BLaER1 treated with 17β-estradiol and CSF1 and Interleukin-3, amounts not matched to agents 10 nM and 100 nM (cell line): ENCODE results near the gene SPIRE2.

Source experiments
- H3K27ac ChIP-seq, 11 experiments: shearing (Covaris generic); formaldehyde crosslinking; 2 replicates each; pipeline ENCODE4 v1.8.1; 2022
- H3K27me3 ChIP-seq, 11 experiments: shearing (Covaris generic); formaldehyde crosslinking; 2 replicates each; pipeline ENCODE4 v1.8.1; 2022
- H3K36me3 ChIP-seq, 11 experiments: shearing (Covaris generic); formaldehyde crosslinking; 2 replicates each; pipeline ENCODE4 v1.8.1; 2022
- H3K4me1 ChIP-seq, 10 experiments: shearing (Covaris generic); formaldehyde crosslinking; 2 replicates each; pipeline ENCODE4 v1.8.1; 2022
- H3K4me2 ChIP-seq, 11 experiments: shearing (Covaris generic); formaldehyde crosslinking; 2 replicates each; pipeline ENCODE4 v1.8.1; 2022
- H3K4me3 ChIP-seq, 10 experiments: shearing (Covaris generic); formaldehyde crosslinking; 2 replicates each; pipeline ENCODE4 v1.8.1; 2022
- H3K9ac ChIP-seq, 11 experiments: shearing (Covaris generic); formaldehyde crosslinking; 2 replicates each; pipeline ENCODE4 v1.8.1; 2022
- H3K9me3 ChIP-seq, 11 experiments: shearing (Covaris generic); formaldehyde crosslinking; replicated peaks in 1 of 11; 2 replicates each; pipeline ENCODE4 v1.8.1; 2022
- H4K20me1 ChIP-seq, 11 experiments: shearing (Covaris generic); formaldehyde crosslinking; 2 replicates each; pipeline ENCODE4 v1.8.1; 2022
- Cebpa-rat ChIP-seq, 11 experiments: shearing (Covaris generic); IDR thresholded peaks; 2 replicates each; pipeline ENCODE4 v1.8.1; 2022

SPIRE2 gene

DNA sequence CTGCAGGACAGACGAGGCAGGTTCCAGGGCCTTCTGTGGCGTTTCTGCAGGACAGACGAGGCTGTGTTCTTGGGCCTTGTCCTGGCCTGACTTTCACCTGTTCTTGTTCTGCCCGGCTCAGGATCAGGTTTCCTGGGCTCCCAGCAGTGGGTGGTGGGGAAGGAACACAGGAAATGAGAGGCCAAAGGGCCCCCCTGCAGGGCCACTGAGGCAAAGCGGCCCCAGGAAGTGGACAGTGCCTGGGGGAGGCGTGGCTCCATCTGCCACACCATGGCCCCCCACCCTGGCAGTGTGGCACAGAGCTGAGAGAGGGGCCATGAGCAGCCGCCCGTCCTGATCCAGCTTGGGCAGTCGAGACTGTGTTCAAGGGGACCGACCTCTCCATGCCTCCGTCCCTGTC, 20.7 kb downstream of the SPIRE2 start:
- no peak for TF ChIP-seq Cebpa-rat (IDR thresholded peaks at IDR 0.05)
- Histone ChIP-seq H3K9ac (peak overlapping the region in 1 of 11 experiments; percentile 15; a peak in 1 of 22 replicates), H3K4me2 (peak overlapping the region in 1 of 11 experiments; percentile 1; a peak in 1 of 22 replicates), H3K9me3 (no peaks in the 10 kb centered on the region), H4K20me1 (0 out of 22 replicates have a peak, but pooled peaks cover 0 to 6% (median 0%) of the 10 kb centered on the region in 11 experiments), H3K27me3 (no peaks in the 10 kb centered on the region), H3K4me3 (no peak overlapping the region), H3K4me1 (peaks cover 6 to 37% (median 26%) of the 10 kb centered on the region in 10 experiments; a peak in 19 of 20 replicates), H3K27ac (no peak overlapping the region), H3K36me3 (no peaks in the 10 kb centered on the region)

GRCh38 chr16:89853306-89853993, 25.2 kb downstream of the SPIRE2 start:
- Histone ChIP-seq H3K36me3 (no peaks in the 10 kb centered on the region), H3K27ac (no peak overlapping the region), H3K4me2 (no peak overlapping the region), H4K20me1 (peaks cover 0 to 25% (median 8%) of the 10 kb centered on the region in 11 experiments; a peak in 11 of 22 replicates), H3K4me1 (peaks cover 13 to 38% (median 31%) of the 10 kb centered on the region in 10 experiments), H3K9me3 (no peaks in the 10 kb centered on the region), H3K4me3 (no peak overlapping the region), H3K27me3 (peaks cover 0 to 13% (median 0%) of the 10 kb centered on the region in 11 experiments; a peak in 5 of 22 replicates), H3K9ac (no peak overlapping the region)
- no peak for TF ChIP-seq Cebpa-rat (IDR thresholded peaks at IDR 0.05)

DNA sequence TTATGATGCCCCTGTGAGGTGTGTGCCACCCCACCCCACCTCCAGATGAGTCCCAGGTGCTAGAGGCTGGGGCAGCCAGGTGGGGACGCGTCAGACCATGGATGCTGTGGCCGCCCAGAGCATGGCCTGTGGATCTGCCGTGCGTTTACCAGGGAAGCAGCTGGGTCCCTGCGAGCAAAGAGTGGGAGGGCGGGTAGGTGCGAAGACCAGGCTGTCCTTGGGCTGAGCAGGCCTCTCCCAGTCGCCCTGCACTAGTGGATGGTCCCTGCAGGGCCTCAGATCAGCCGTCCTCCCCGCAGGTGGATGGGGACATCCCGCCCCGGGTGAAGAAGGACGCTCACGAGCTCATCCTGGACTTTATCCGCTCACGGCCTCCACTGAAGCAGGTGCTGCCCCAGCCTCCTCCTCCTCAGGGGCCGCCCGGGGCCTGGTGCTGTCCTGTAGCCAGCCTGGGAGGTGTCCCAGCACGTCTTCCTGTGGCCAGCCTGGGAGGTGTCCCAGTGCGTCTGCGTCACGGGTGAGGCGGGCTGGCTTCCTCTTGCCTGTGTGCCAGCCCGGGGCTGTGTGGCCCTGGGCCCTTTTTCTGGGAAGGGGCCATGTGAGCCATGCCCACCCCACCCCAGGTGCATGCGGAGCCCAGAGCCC, 27.1 kb downstream of the SPIRE2 start:
- Histone ChIP-seq H4K20me1 (peaks cover 0 to 25% (median 8%) of the 10 kb centered on the region in 11 experiments; a peak in 11 of 22 replicates), H3K27ac (peak overlapping the region in 3 of 11 experiments; percentile 2 to 38 (median 36); a peak in 3 of 22 replicates), H3K4me3 (peak overlapping the region in 5 of 10 experiments; percentile 18 to 50 (median 36); a peak in 7 of 20 replicates), H3K27me3 (peaks cover 0 to 13% (median 0%) of the 10 kb centered on the region in 11 experiments; a peak in 5 of 22 replicates), H3K9ac (peak overlapping the region; percentile 15 to 61 (median 38); a peak in 14 of 22 replicates), H3K4me2 (peak overlapping the region; percentile 78 to 98 (median 93)), H3K36me3 (no peaks in the 10 kb centered on the region), H3K9me3 (no peaks in the 10 kb centered on the region), H3K4me1 (peaks cover 13 to 31% (median 28%) of the 10 kb centered on the region in 10 experiments)
- TF ChIP-seq Cebpa-rat (IDR thresholded peaks at IDR 0.05), result no peak

DNA sequence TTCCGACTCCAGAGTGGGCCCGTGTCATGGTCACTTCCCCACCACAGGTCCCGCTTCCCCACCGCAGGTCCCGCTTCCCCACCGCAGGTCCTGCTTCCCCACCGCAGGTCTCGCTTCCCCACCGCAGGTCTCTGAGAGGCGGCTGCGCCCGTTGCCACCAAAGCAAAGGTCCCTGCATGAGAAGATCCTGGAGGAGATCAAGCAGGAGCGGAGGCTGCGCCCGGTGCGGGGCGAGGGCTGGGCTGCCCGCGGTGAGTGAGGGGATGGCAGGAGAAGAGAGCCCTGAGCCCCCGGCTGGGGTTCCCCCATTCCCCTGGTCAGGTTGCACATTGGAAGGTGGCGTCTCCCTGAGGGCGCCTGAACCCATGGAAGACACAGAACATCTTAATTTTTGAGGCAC, 27.7 kb downstream of the SPIRE2 start:
- Histone ChIP-seq H3K9ac (peak overlapping the region in 10 of 11 experiments; percentile 9 to 61 (median 36); a peak in 10 of 22 replicates), H3K9me3 (no peaks in the 10 kb centered on the region), H3K4me3 (peak overlapping the region in 5 of 10 experiments; percentile 18 to 50 (median 36); a peak in 7 of 20 replicates), H3K27ac (peak overlapping the region in 2 of 11 experiments; percentile 36 to 38; a peak in 2 of 22 replicates), H3K4me2 (peak overlapping the region; percentile 78 to 98 (median 93)), H3K27me3 (peaks cover 0 to 13% (median 0%) of the 10 kb centered on the region in 11 experiments; a peak in 5 of 22 replicates), H4K20me1 (peaks cover 0 to 23% (median 8%) of the 10 kb centered on the region in 11 experiments; a peak in 11 of 22 replicates), H3K36me3 (no peaks in the 10 kb centered on the region), H3K4me1 (peaks cover 13 to 37% (median 29%) of the 10 kb centered on the region in 10 experiments)
- TF ChIP-seq Cebpa-rat (IDR thresholded peaks at IDR 0.05), result no peak

DNA sequence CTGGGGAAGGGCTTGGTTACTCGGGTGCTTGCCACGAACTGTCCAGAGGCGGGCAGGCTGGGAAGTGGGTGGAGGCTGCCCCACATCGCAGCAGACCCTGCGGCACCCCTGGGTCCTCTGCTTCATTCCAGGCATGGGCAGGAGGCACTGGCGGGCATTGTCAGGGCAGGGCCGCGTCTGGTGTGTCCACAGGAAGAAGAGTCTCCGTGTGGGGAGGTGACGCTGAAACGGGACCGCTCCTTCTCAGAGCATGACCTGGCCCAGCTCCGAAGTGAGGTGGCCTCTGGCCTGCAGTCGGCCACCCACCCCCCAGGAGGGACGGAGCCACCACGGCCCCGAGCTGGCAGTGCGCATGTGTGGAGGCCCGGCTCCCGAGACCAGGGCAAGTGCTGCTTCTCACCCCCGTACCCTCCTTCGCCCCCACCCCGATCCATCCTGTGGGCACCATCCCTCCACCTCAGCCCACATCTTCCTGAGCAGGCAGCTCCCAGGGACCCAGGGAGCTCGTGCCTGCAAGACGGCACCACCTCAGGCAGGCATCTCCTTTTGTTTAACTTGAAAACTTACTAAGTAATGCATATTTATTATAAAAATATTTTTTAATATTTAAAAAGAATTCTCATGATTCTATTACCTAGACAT, 30.8 kb downstream of the SPIRE2 start:
- Histone ChIP-seq H3K4me3 (no peak overlapping the region), H3K36me3 (no peaks in the 10 kb centered on the region), H3K27me3 (peaks cover 0 to 13% (median 0%) of the 10 kb centered on the region in 11 experiments; a peak in 5 of 22 replicates), H3K27ac (no peak overlapping the region), H4K20me1 (peaks cover 0 to 18% (median 8%) of the 10 kb centered on the region in 11 experiments; a peak in 11 of 22 replicates), H3K9me3 (no peaks in the 10 kb centered on the region), H3K9ac (no peak overlapping the region), H3K4me1 (peaks cover 36 to 61% (median 48%) of the 10 kb centered on the region in 10 experiments), H3K4me2 (no peak overlapping the region)
- no peak for TF ChIP-seq Cebpa-rat (IDR thresholded peaks at IDR 0.05)

DNA sequence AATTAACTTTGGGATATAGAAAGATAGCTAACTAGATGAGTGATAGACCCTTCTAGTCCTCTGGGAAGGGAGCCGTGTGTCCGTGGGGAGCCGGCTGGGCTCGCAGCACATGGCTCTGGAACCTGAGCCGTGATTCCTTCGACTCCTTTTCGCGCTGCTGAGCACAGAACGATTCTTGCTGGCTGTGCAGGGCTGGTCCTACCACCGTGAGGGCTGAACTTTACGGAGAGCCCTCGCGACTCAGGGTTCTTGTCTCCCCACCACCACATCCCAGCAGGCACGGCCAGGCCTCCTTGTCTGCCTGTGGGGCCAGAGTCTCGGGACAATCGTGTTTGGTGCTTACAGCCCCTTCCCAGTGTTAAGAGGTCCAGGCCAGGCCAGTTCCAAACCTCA, 31.3 kb downstream of the SPIRE2 start:
- H3K4me1 ChIP-seq, result peaks cover 41 to 61% (median 48%) of the 10 kb centered on the region in 10 experiments
- no peaks in the 10 kb centered on the region for H3K9me3 ChIP-seq
- H3K4me2 ChIP-seq, result no peak overlapping the region
- H3K9ac ChIP-seq, result no peak overlapping the region
- no peak for TF ChIP-seq Cebpa-rat (IDR thresholded peaks at IDR 0.05)
- H3K27ac ChIP-seq, result no peak overlapping the region
- no peaks in the 10 kb centered on the region for H3K36me3 ChIP-seq
- H3K4me3 ChIP-seq, result no peak overlapping the region
- peaks cover 0 to 13% (median 0%) of the 10 kb centered on the region in 11 experiments; a peak in 5 of 22 replicates for H3K27me3 ChIP-seq
- peaks cover 0 to 14% (median 8%) of the 10 kb centered on the region in 11 experiments; a peak in 11 of 22 replicates for H4K20me1 ChIP-seq

DNA sequence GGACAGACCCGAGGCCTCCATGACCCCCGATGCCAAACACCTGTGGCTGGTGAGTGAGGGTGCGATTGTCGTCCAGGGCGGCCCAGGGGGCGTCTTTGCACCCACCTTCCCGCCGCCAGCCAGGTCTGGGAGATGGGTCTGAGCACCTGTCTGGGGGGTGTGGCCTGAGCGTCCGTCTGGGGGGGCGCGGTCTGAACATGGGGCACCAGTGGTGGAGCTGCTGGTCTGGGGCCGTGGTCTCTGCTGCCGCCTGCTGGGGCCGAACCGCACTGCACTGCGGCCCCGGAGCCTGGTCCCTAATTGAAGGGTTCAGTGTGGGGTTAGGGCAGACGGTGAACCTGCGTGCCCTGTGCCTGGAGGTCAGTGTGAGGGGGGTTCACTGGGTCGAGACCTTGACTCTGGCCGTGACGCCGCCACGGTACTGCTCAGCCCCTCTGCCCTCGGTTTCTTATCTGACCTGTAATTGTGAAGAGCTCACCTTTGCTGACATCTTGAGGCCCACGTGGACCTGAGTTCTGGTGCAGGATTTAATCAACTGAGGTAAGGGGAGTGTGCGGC, 32.6 kb downstream of the SPIRE2 start:
- TF ChIP-seq Cebpa-rat (IDR thresholded peaks at IDR 0.05), result no peak
- Histone ChIP-seq H3K27ac (no peak overlapping the region), H3K4me1 (peaks cover 44 to 61% (median 48%) of the 10 kb centered on the region in 10 experiments), H4K20me1 (peaks cover 0 to 7% (median 4%) of the 10 kb centered on the region in 11 experiments; a peak in 11 of 22 replicates), H3K9ac (peak overlapping the region in 1 of 11 experiments; percentile 26; a peak in 2 of 22 replicates), H3K36me3 (no peaks in the 10 kb centered on the region), H3K4me3 (no peak overlapping the region), H3K27me3 (peaks cover 0 to 9% (median 0%) of the 10 kb centered on the region in 11 experiments; a peak in 5 of 22 replicates), H3K4me2 (peak overlapping the region in 2 of 11 experiments; percentile 15 to 35; a peak in 1 of 22 replicates), H3K9me3 (no peaks in the 10 kb centered on the region)

- Histone ChIP-seq H3K9me3 (no peaks in the 10 kb centered on the region), H3K4me3 (no peak overlapping the region), H3K27ac (peak overlapping the region in 1 of 11 experiments; percentile 3; a peak in 1 of 22 replicates), H3K9ac (peak overlapping the region in 3 of 11 experiments; percentile 0 to 29 (median 26); a peak in 3 of 22 replicates), H3K4me1 (peaks cover 36 to 53% (median 41%) of the 10 kb centered on the region in 10 experiments), H3K36me3 (no peaks in the 10 kb centered on the region), H3K4me2 (peak overlapping the region in 3 of 11 experiments; percentile 15 to 57 (median 36); a peak in 2 of 22 replicates), H3K27me3 (0 out of 22 replicates have a peak, but pooled peaks cover 0 to under 1% (median 0%) of the 10 kb centered on the region in 11 experiments), H4K20me1 (peaks cover 0 to 3% (median 0%) of the 10 kb centered on the region in 11 experiments; a peak in 1 of 22 replicates)
- no peak for TF ChIP-seq Cebpa-rat (IDR thresholded peaks at IDR 0.05)
These were observed 33.4 kb downstream of the SPIRE2 start for GRCh38 chr16:89861648-89862047.
